Bronchial epithelial cell (primary cell): ENCODE data around the gene MREG. TPM values are rescaled to one million over a fixed set of nuclear protein-coding genes. Genes with fewer than 3 reads are reported as not detected.
"Not testable (repeated sequence)": the region's sequence is repeated elsewhere in the genome, so short reads cannot be mapped to it uniquely, and the experiment has no call there.

Experiments used
- DNase-seq: peaks from one replicate; pipeline ENCODE4 v3.0.0-alpha.2; 2010; ENCODE audit warnings: low read depth
- FAIRE-seq: peaks from 2 replicates; lab custom pipeline; 2011; peaks lifted over from hg19 to GRCh38; lab: Jason Lieb, UNC
- H3K27me3 ChIP-seq: 2 replicates; pipeline ENCODE4 v1.5.1; 2011; ENCODE audit warnings: low read length; ENCODE audit not compliant: control insufficient read depth, insufficient read depth
- H3K36me3 ChIP-seq: 2 replicates; pipeline ENCODE4 v1.5.1; 2011; ENCODE audit warnings: low read length; ENCODE audit not compliant: control insufficient read depth, insufficient read depth
- H3K4me3 ChIP-seq: 2 replicates; pipeline ENCODE4 v1.5.1; 2011; ENCODE audit warnings: mild to moderate bottlenecking, low read depth, low read length, control low read depth
- CTCF ChIP-seq: IDR thresholded peaks from 2 replicates; pipeline ENCODE4 v1.5.1; 2011; ENCODE audit warnings: mild to moderate bottlenecking, moderate library complexity, low read length, control low read depth, inconsistent platforms; ENCODE audit not compliant: insufficient read depth, severe bottlenecking
- total RNA-seq: library from RNA; depleted of rRNA; stranded (reverse); fragments of >200 nt; gene quantifications from 2 replicates; pipeline ENCODE4 v1.2.1, GENCODE V29; 2014

Gene MREG
- total RNA-seq, 1 donor from 2014 or later, result 24.7 TPM

GRCh38 chr2:216012133-216012829 lies 1.1 kb downstream of the MREG start:
- TF ChIP-seq CTCF, result peak; percentile 4
- FAIRE-seq (no peak), DNase-seq (peak; percentile 95)
- Histone ChIP-seq H3K36me3 (no peaks in the 10 kb centered on the region), H3K27me3 (no peaks in the 10 kb centered on the region), H3K4me3 (peak overlapping the region; percentile 82)

GRCh38 chr2:216009215-216009614 lies 4.1 kb downstream of the MREG start:
- not testable (repeated sequence) for H3K36me3 ChIP-seq, DNase-seq, FAIRE-seq, H3K4me3 ChIP-seq, H3K27me3 ChIP-seq

GRCh38 chr2:216008387-216008786 lies 5.0 kb downstream of the MREG start:
- no peak for TF ChIP-seq CTCF
- H3K36me3 ChIP-seq, result no peaks in the 10 kb centered on the region
- DNase-seq (no peak), FAIRE-seq (no peak)
- no peak overlapping the region for H3K4me3 ChIP-seq
- H3K27me3 ChIP-seq, result no peaks in the 10 kb centered on the region

- TF ChIP-seq CTCF, result no peak
- H3K4me3 ChIP-seq, result no peak overlapping the region
These were observed 7.1 kb downstream of the MREG start for GRCh38 chr2:216006164-216006663.

GRCh38 chr2:216004697-216005283 lies 8.6 kb downstream of the MREG start:
- DNase-seq (no peak), FAIRE-seq (no peak)
- H3K27me3 ChIP-seq, result no peaks in the 10 kb centered on the region
- no peak for TF ChIP-seq CTCF
- H3K4me3 ChIP-seq, result no peak overlapping the region
- H3K36me3 ChIP-seq, result no peaks in the 10 kb centered on the region

More at GRCh38 chr2:216006164-216006663, 7.1 kb downstream of the MREG start:
- FAIRE-seq, result no peak
- no peaks in the 10 kb centered on the region for H3K36me3 ChIP-seq
- DNase-seq, result peak; percentile 93
- H3K27me3 ChIP-seq, result no peaks in the 10 kb centered on the region

- TF ChIP-seq CTCF, result no peak
- no peak for FAIRE-seq
- no peak for DNase-seq
- Histone ChIP-seq H3K27me3 (no peaks in the 10 kb centered on the region), H3K4me3 (no peak overlapping the region), H3K36me3 (no peaks in the 10 kb centered on the region)
These were observed 9.3 kb downstream of the MREG start for GRCh38 chr2:216003876-216004696.
